H1 (cell line): Measurements from ENCODE around the gene PRR36.

ENCODE experiments used
- CTCF ChIP-seq, 3 experiments: IDR thresholded peaks; 1 replicate in 2 of 3; 2 replicates in 1 of 3; pipeline versions ENCODE4 v1.5.1 to v1.6.1; 2011; ENCODE audit warnings: low read length in 3 of 3, mild to moderate bottlenecking in 3 of 3, inconsistent platforms in 2 of 3, low read depth in 1 of 3, moderate library complexity in 1 of 3; ENCODE audit not compliant: insufficient read depth in 1 of 3; ENCODE audit errors: control extremely low read depth in 1 of 3
- FOSL1 ChIP-seq: IDR thresholded peaks from 2 replicates; pipeline ENCODE4 v1.6.1; 2011; ENCODE audit warnings: mild to moderate bottlenecking, low read depth, low read length, moderate library complexity; ENCODE audit not compliant: insufficient read depth
- HDAC6 ChIP-seq: IDR thresholded peaks from one replicate; pipeline ENCODE4 v1.7.1; 2012; ENCODE audit warnings: low read depth, mild to moderate bottlenecking, inconsistent platforms, low read length, moderate library complexity

GRCh38 chr19:7818806-7819205, 55.4 kb downstream of the PRR36 start:
- TF ChIP-seq FOSL1 (no peak), CTCF (IDR thresholded peaks at IDR 0.05; ENCODE audit: control extremely low read depth in 1 of 3, insufficient read depth in 1 of 3, low read depth in 1 of 3, low read length in 3 of 3) (no peak), HDAC6 (no peak)
